GM20431 (cell line): Measurements from ENCODE around the gene METTL21A.

ENCODE experiments used
- in situ Hi-C: fragments of 300-500 bp; cut with MseI, MboI; formaldehyde crosslinking; loops from one replicate; pipeline ENCODE4 v1.15.0; 2020; ENCODE audit warnings: low sequenced_read_pairs; ENCODE audit not compliant: unreplicated experiment

METTL21A gene

DNA sequence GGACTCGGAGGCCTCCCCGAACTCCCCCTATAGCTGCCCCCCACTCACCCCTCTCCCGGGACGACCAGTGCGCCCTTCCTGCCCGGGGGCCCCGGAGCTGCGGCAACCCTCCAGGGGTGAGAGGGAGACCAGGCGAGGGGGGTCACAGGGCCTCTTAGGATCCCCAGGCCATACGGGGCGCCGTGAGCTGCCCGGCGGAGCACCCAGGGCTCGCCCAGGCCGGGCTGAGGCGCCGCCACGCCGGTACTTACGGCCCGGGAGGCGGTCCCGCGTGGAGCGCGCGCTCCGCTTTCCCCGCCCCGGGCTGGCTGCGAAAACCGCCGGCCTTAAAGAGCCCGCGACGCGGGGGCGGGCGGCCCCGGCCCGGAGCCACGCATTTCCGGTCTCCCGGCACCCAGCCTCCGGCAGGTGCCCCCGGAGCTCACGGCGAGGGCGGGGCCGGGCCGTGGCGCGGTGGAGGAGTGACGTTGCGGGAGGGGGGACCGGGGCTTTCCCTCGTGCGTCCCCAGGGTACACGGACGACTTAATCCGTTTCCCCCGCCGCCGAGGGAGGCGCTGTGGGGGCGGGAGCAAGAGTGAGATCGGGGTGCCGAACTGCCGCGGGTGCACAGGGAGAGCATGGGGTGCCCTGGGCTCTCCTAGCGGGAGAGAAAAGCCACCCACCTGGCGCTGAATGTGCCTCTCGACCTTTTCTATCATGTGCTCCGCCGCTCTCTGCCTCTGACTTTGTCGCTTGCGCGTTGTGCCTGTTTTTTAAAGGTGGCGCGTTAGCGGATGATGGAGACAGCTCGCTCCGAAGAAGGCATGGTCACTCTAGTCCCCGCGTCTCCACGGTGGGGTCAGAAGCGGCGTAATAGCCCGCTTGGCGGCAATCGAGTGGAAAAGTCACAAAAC, at the start of gene METTL21A:
TSS of gene METTL21A (minus strand) at position 381 of the 894 bp plus-strand sequence. CDS start 1,019 bp downstream, outside the sequence.
- in situ Hi-C loops: loop anchor here (25.0 kb wide), 1 partner anchor 412 kb away; the partner anchor contains the start of gene PLEKHM3

DNA sequence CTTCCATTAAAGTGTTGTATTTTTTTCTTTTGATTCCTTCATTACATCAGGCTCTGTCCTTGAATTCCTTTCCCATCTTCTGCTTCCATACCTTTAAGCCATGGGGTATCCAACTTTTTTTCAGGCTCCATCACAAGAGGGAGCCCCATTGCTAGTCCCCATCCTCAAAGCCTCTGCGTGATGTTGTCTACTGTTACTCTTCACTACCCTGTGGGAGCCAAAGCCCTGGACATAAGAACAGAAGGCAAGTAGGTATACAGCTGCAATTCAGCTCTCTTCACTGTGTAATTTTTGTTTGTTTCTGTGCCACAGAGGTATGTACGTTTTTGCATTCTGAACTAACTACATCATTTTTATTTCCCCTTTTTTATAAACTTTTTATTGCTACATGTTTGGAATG, 49.6 kb upstream of the METTL21A start:
- in situ Hi-C loops: no loop called here

DNA sequence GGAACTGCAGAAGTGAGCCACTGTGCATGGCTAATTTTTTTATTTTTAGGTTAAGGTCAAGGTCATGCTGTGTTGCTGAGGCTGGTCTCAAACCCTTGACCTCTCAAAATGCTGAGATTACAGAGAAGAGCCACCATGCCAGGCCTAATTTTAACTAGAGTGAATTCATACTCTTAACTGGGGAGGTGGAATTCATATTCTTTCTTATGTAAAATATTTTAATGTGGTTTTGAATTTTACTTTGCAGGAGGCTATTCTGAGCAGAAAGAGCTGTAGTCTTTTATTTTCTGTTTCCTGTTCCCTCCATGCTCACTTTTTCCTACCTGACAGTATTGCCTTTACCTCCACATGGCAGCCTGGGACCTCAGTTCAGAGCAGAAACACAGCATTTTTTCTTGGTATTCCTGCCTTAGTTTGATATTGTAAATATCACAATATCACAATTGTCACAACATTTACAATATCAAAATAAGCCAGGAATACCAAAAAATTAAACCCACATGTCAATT, 49.1 kb upstream of the METTL21A start:
- in situ Hi-C loops: no loop called here

DNA sequence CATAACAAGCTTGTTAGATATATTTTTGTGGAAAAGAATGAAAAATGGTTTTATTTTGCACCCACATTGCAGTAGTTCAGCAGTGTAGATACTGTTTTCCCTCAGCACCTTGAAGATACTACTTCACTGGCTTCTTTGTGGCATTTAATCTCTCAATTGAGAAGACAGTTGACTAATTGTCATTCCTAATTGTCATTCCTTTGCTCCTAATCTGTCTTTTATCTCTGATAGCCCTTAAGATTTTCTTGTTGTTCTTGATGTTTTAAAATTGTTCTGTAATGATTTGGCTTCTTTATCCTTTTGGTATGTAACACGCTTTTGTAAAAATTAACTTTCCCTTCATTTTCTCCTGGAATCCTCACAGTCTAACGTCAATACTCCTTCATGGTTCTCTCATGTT, 48.2 kb upstream of the METTL21A start:
- in situ Hi-C loops: no loop called here

DNA sequence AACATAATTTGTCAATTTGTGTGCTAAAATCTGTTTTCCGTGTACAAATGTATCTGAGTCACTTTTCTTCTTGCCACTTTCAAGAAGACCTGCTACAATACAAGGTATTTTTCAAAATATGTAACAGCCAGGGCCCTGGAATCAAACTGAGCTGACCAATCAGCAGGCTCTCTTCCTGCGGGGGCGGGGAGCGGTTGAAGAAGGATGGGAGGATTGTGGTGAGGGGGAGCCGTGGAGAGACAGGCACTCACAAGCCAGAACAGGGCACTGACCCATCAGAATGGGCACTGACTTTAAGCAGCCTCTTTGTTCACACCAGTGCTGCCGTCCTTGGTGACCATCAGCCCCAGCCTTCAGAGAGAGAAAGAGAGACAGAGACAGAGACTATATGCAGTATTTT, 45.7 kb upstream of the METTL21A start:
- in situ Hi-C loops: no loop called here

DNA sequence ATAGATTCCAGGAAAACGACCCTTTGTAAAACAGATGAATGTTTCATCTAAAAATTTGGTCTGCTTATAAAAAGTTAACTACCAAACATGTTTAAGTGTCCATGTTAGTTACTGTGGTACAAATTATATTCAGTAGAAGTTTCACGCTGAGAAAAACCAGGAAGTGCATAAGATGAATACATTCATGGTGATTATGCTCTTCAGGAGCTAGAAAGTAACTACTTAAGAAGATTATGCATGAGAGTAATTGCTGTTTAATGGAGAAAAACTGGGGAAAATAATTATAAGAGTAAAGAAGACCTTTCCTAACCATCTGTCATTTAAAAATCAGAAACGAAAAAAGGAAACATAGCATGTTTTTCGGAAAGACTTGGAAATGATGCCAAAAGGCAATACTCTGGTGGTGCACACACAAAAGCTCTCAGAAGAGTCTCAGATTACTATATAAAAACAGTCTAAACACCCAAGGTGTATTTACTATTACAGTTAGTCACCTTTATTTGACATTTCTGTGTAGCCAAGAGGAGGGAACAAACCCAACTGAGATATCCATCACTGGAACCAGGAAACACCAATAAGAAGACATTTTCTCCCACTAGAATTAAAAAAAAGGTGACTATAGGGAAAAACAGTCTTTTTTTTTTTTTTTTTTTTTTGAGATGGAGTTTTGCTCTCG, 38.8 kb upstream of the METTL21A start:
- in situ Hi-C loops: no loop called here

DNA sequence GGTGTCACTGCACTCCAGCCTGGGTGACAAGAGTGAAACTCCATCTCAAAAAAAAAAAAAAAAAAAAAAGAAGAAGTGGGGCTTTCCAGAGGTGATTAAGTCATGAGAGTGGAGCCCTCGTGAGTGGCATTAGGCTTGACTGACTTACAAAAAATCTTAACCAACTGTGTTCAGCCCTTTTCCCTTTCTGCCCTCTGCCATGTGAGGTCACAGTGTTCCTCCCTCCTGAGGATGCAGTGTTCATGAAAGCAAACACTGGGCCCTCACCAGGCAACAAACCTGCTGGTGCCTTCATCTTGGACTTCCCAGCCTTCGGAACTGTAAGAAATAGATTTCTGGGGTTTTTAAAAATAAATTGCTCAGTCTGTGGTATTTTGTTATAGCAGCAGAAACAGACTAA, 37.0 kb upstream of the METTL21A start:
- in situ Hi-C loops: no loop called here

DNA sequence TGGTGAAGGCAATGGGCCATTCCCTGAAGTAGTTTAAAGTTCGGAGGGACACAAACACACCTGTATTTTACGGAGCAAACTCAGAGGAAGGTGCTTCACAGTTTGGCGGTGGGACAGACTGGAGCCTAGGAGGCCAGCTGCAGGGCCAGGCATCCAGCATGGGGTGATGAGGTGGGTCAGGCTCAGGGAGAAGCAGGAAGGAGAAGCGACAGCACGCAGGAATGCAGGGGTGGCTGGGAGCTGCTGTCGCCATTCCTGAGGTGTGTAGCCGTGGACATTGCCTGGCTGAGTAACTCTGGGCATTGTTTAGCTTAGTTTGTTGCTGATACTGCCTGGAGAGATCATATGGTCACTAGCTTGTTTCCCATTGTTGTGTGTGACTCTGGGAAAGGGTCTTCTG, 35.8 kb upstream of the METTL21A start:
- in situ Hi-C loops: no loop called here

DNA sequence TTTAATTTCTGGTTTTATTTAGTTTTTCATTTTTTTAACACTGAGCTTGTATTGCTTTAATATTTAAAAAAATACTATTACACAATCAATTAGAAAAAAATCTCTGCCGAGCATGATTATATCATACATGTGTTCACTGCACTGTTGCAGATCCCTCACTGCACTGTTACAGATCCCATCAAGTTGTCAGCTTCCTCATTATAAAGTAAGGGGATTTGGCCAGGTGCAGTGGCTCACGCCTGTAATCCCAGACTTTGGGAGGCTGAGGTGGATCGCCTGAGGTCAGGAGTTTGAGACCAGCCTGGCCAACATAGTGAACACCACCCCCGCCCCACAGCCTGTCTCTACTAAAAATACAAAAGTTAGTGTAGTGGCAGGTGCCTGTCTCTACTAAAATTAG, 33.0 kb upstream of the METTL21A start:
- in situ Hi-C loops: no loop called here

DNA sequence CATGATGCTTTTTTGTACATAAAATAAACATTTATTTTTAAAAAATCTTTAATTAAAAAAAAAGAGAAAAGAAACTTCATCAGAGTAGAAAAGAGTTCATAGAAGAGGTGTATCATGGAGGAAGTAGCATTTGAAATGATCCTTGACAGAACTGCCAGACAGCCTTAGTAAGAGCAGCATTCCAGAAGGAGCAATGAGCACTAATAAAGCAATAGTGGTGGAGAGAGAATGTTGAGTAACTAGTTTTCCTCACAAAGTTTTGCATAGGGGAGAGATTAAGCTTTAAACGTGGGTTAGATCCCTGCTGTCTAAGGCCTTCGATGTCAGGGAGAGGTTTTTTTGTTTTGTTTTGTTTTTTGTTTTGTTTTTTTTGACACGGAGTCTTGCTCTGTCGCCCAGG, 29.8 kb upstream of the METTL21A start:
- in situ Hi-C loops: no loop called here

DNA sequence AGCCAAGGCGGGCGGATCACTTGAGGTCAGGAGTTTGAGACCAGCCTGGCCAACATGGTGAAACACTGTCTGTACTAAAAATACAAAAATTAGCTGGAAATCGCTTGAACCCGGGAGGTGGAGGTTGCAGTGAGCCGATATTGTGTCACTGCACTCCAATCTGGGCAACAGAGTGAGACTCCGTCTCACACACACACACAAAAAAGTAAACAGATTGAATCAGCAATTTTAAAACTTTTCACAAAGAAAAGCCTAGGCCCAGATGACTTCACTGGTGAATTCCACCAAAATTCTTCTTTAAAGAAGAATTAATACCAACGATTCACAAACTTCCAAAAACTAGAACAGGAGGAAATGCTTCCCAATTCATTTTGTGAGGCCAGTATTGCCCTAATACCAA, 21.4 kb upstream of the METTL21A start:
- in situ Hi-C loops: loop anchor here (25.0 kb wide), 1 partner anchor 391 kb away; the partner anchor contains the start of gene PLEKHM3

DNA sequence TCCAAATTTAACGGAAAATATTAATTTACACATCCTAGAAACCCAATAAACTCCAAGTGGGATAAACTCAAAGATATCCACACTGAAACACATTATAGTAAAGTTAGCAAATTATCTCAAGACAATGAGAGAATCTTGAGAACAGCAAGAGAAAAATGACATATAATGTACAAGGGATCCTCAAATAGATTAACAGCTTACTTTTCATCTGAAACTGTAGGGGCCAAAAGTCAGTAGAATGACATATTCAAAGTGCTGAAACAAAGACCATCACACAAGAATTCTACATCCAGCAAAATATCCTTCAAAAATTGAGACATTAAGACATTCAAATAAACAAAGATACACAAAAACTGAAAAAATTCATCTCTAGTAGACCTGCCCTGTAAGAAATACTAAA, 18.7 kb upstream of the METTL21A start:
- in situ Hi-C loops: loop anchor here (25.0 kb wide), 1 partner anchor 393 kb away; the partner anchor contains the start of gene PLEKHM3

DNA sequence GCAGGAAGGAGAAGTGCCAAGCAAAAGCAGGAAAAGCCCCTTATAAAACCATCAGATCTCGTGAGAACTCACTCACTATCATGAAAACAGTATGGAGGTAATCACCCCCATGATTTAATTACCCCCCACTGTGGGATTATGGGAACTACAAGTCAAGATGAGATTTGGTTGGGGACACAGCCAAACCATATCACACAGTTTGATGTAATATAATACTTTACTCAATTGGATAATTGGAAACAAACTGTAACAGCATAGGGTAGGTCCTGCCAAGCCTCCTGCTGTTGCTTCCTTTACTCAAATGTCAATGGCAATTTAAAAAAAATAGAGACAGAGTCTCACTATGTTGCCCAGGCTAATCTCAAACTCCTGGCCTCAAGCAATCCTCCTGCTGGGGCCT, 15.5 kb upstream of the METTL21A start:
- in situ Hi-C loops: loop anchor here (25.0 kb wide), 1 partner anchor 397 kb away; the partner anchor contains the start of gene PLEKHM3

DNA sequence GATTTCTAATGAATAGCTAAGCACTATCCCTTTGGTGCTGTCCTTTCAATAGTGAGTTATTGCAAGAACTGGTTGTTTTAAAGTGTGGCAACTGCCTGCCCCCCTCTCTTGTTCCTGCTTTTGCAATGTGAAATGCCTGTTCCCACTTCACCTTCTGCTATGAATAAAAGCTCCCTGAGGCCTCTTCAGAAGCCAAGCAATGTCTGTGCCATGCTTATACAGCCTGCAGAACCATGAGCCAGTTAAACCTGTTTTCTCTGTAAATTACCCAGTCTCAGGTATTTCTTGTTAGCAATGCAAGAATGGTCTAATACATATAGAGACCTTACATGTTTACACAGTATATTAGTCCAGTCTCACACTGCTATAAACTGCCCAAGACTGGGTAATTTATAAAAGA, 15.0 kb upstream of the METTL21A start:
- in situ Hi-C loops: loop anchor here (25.0 kb wide), 1 partner anchor 397 kb away; the partner anchor contains the start of gene PLEKHM3

DNA sequence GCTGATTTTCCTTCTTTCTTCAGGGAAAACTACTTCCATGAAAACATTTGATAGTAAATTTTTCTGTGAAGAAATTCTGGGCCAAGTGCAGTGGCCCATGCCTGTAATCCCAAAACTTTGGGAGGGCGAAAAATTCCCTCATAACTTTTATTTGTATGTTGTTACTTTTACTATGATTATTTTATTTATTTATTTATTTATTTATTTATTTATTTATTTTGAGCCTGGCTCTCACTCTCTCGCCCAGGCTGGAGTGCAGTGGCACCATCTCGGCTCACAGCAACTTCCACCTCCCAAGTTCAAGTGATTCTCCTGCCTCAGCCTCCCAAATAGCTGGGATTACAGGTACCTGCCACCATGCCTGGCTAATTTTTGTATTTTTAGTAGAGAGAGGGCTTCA, 14.1 kb upstream of the METTL21A start:
- in situ Hi-C loops: loop anchor here (25.0 kb wide), 1 partner anchor 398 kb away; the partner anchor contains the start of gene PLEKHM3

DNA sequence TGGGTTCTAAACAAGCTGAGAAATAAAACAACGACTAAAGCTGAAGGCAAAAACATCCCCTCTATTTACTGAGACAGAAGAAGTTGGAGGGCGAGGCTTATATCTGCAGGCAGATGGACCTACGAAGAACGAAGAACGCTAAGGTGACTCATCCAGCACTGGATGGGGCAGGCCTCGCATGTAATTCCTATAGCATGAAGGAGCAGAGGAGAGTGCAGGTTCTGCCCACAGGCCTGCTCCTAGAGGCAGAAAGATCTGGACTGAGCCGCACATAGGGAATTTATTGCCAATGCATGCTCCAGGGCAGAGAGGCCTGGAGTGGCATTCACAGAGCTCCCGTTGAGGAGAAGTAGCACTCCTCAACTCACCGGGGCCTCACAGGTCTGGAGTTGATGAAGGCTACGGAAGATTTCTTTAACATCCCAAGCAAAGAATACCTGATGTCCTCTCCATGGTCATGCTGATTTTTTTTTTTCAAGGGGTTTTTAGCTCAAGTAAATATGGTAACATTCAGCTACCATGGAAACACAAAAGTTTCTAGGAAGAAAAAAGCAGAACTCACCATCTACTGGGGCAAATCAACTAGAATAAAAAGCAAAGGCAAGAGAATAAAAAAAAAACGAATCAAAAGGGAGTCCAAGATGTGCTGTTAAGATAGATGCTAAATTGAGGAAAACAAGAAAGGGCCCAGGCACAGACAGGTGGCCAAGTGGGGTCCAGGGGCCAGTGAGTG, 10.4 kb upstream of the METTL21A start:
- in situ Hi-C loops: loop anchor here (25.0 kb wide), 1 partner anchor 402 kb away; the partner anchor contains the start of gene PLEKHM3

DNA sequence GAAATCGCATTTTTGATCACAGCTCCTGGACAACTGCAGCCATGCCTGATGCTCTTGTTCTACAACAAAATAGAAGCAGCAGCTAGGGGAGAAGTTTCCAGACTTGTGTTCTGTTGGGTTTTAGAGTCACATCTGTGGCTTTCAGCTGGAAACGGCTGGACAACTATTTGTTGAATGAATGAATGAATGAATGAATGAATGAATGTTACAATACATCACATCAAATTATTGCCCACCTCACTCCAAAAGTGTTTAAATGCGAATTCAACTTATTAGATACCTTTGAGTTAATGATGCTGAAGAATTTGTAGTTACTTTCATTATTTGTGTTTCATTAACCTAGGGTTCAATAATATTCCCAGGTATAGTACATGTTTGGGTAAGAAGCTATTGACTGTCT, 8.5 kb upstream of the METTL21A start:
- in situ Hi-C loops: loop anchor here (25.0 kb wide), 1 partner anchor 404 kb away; the partner anchor contains the start of gene PLEKHM3

DNA sequence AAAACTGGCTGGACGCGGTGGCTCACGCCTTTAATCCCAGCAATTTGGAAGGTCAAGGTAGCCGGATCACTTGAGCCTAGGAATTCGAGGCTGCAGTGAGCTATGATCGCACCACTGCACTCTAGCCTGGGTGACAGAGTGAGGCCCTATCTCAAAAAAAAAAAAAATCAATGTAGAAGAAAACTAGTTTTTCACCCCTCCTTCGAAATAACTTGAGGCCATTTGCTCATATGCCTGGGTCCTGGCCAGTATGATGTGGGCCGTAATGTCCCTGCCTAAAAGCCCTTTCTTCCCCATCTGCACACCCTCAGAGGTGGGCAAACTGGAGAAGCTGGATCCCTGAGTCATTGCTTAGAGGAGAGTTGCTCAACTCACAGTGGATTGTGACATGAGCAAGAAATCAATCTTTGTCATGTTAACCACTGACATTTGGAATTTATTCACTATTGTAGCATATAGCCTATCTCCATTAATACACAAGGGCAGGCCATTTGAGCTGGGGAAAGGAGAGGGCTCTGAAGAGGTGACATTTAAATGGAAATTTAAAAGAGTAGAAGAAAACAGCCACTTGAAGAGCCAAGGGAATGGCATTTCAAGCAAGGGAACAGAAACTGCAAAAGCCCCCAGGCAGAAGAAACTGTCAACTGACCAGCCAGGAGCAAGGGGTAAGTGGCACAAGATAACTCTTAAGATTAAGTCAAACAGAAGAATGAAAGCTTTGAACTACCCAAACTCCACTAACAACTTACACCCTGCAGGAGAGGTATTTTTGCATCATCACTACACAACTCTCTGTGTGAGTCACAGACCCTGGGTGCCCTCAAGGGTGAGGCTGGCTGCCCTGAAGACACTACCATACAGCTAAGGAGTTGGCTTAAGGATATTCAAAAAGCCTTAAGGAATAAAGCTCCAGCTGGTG, 7.6 kb upstream of the METTL21A start:
- in situ Hi-C loops: loop anchor here (25.0 kb wide), 1 partner anchor 404 kb away; the partner anchor contains the start of gene PLEKHM3

DNA sequence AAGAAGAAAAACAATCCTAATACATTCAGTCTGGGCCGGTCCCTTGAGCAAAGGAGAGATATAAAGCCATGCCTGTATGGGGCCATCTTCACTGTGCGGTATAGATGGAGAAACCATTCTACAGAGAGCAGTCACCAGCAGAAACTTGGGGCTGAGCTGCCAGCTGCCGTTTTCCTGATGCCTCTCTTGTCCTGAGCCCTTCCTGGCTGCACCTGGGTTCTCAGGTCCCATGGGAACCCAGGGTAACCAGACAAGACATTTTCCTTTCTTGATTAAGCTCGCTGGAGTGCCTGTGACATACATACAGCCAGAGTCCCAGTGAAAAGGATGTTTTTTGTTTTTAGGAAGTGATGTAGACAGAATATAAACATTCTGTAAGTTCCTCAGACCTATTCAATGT, 5.3 kb upstream of the METTL21A start:
- in situ Hi-C loops: loop anchor here (25.0 kb wide), 1 partner anchor 407 kb away; the partner anchor contains the start of gene PLEKHM3
